Mucosa of descending colon (tissue), 3 donors: ENCODE measurements around the gene TWF2. TPM values are rescaled to one million over a fixed set of nuclear protein-coding genes. Genes with fewer than 3 reads are reported as not detected.

ENCODE experiments used
- ATAC-seq: fragments of 200-7000 bp; cut with Tn5 transposase; one replicate; pipeline ENCODE4 v1.9.1; 2020; ENCODE audit warnings: mild to moderate bottlenecking, moderate library complexity
- DNase-seq, 3 donors: peaks; one replicate each; pipeline ENCODE4 v3.0.0-alpha.2; 2020
- H3K36me3 ChIP-seq: fragments of 200-600 bp; one replicate; pipeline ENCODE4 v1.8.0; 2021; ENCODE audit warnings: low read depth, mild to moderate bottlenecking
- H3K4me1 ChIP-seq: fragments of 200-600 bp; one replicate; pipeline ENCODE4 v1.8.0; 2021; ENCODE audit warnings: low read depth, mild to moderate bottlenecking
- H3K4me3 ChIP-seq: fragments of 200-600 bp; one replicate; pipeline ENCODE4 v1.8.0; 2021; ENCODE audit warnings: mild to moderate bottlenecking
- H3K9me3 ChIP-seq: fragments of 200-600 bp; one replicate; pipeline ENCODE4 v1.8.0; 2021; ENCODE audit warnings: mild to moderate bottlenecking
- CTCF ChIP-seq: fragments of 200-600 bp; IDR thresholded peaks from one replicate; pipeline ENCODE4 v1.8.0; 2022; ENCODE audit warnings: antibody characterized with exemption, mild to moderate bottlenecking
- intact Hi-C, 2 donors: fragments of 100-400 bp; cut with DNase I in 1 of 2; cut with micrococcal nuclease in 1 of 2; formaldehyde crosslinking; loops; one replicate each; pipeline versions ENCODE4 v1.11.0 to v1.11.1; 2022; cut with DNase I, micrococcal nuclease
- total RNA-seq, 3 donors: library from RNA; stranded (reverse); fragmentation: NEBNext Ultra II Directional in 2 of 3; extraction: Animal tissue kit (Norgen Biotek cat#: 25700) in 2 of 3; gene quantifications; one replicate each; pipeline versions ENCODE4 v1.2.1 to v1.2.4, GENCODE V29; 2021 to 2023
- donor health status: DM: no; HTN: no; CAD: no; lungs with moderate emphysema.
- donor health status: DM: no; HTN: no; CAD: no.
- donor health status: DM: no; HTN: yes; CAD: no.

TWF2 gene
- total RNA-seq, 3 donors from 2014 or later: 39.1 to 41.1 (median 41.0) TPM

GRCh38 chr3:52210550-52211046, 28.4 kb downstream of the TWF2 start:
- ATAC-seq (peak; percentile 95), DNase-seq (no peak)
- Histone ChIP-seq H3K4me1 (peaks cover 4% of the 10 kb centered on the region), H3K9me3 (no peaks in the 10 kb centered on the region), H3K36me3 (peaks cover 34% of the 10 kb centered on the region), H3K4me3 (no peak overlapping the region)
- intact Hi-C loops: no loop called here
- no peak for TF ChIP-seq CTCF

- Histone ChIP-seq H3K36me3 (peaks cover 34% of the 10 kb centered on the region), H3K4me1 (peaks cover 3% of the 10 kb centered on the region), H3K4me3 (no peak overlapping the region), H3K9me3 (no peaks in the 10 kb centered on the region)
- ATAC-seq (peak; percentile 19), DNase-seq (no peak)
- TF ChIP-seq CTCF: no peak
- intact Hi-C loops: no loop called here
Observed at GRCh38 chr3:52210037-52210436, 28.9 kb downstream of the TWF2 start.

- TF ChIP-seq CTCF: no peak
- intact Hi-C loops: no loop called here
- ATAC-seq (no peak), DNase-seq (no peak)
- H3K4me3 ChIP-seq: no peak overlapping the region
- no peaks in the 10 kb centered on the region for H3K9me3 ChIP-seq
- peaks cover 25% of the 10 kb centered on the region for H3K36me3 ChIP-seq
- H3K4me1 ChIP-seq: peaks cover 3% of the 10 kb centered on the region
Observed at GRCh38 chr3:52208556-52208955, 30.4 kb downstream of the TWF2 start.

GRCh38 chr3:52205727-52206372, 33.1 kb downstream of the TWF2 start:
- Histone ChIP-seq H3K4me1 (peaks cover 3% of the 10 kb centered on the region), H3K36me3 (peaks cover 25% of the 10 kb centered on the region), H3K9me3 (no peaks in the 10 kb centered on the region), H3K4me3 (no peak overlapping the region)
- ATAC-seq: no peak
- intact Hi-C loops: no loop called here
- TF ChIP-seq CTCF: no peak
- no peak for DNase-seq

- peaks cover 25% of the 10 kb centered on the region for H3K36me3 ChIP-seq
- no peaks in the 10 kb centered on the region for H3K9me3 ChIP-seq
- no peak overlapping the region for H3K4me3 ChIP-seq
- DNase-seq (peak in 2 of 3 donors; percentile 5 to 70), ATAC-seq (peak; percentile 86)
- TF ChIP-seq CTCF: no peak
- intact Hi-C loops: no loop called here
- H3K4me1 ChIP-seq: peaks cover 7% of the 10 kb centered on the region
Observed at GRCh38 chr3:52204337-52205073, 34.5 kb downstream of the TWF2 start.
